IPS-15b (cell line): ENCODE data around the gene CLC.
"Not testable (repeated sequence)": the region's sequence is repeated elsewhere in the genome, so short reads cannot be mapped to it uniquely, and the experiment has no call there.

Source experiments
- H3K27me3 ChIP-seq: one replicate; pipeline ENCODE4 v1.6.1; 2013; ENCODE audit warnings: low read length; ENCODE audit not compliant: control insufficient read depth, insufficient read depth
- H3K36me3 ChIP-seq: one replicate; pipeline ENCODE4 v1.6.1; 2013; ENCODE audit warnings: low read length; ENCODE audit not compliant: control insufficient read depth, insufficient read depth
- H3K4me1 ChIP-seq: one replicate; pipeline ENCODE4 v1.6.1; 2013; ENCODE audit warnings: mild to moderate bottlenecking, low read length; ENCODE audit not compliant: control insufficient read depth, insufficient read depth
- H3K4me3 ChIP-seq: one replicate; pipeline ENCODE4 v1.5.1; 2013; ENCODE audit warnings: low read depth, low read length
- H3K9ac ChIP-seq: one replicate; pipeline ENCODE4 v1.6.1; 2013; ENCODE audit warnings: low read depth, mild to moderate bottlenecking, low read length
- H3K9me3 ChIP-seq: one replicate; pipeline ENCODE4 v1.6.1; 2013; ENCODE audit warnings: mild to moderate bottlenecking, low read length; ENCODE audit not compliant: control insufficient read depth, insufficient read depth

CLC gene

DNA sequence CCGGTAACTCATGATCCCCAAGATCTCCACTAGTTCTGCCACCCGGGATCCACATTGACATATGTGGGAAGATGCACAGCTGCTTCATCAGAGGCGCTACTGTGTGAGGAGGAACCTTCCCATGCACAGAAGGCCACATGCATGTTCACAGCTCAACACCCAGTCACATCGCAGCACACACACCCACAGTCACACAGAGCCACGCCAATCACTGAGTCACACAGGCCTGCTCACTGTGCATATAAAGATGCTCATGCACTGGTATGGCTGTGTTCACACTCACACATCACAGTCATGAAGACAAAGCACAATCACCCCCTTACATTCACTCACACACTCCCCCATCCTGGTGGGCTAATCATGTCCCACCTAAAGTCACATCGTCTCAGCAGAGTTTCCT, 9.8 kb downstream of the CLC start:
- Histone ChIP-seq H3K9me3 (no peaks in the 10 kb centered on the region), H3K4me1 (no peaks in the 10 kb centered on the region), H3K36me3 (no peaks in the 10 kb centered on the region), H3K27me3 (no peaks in the 10 kb centered on the region), H3K4me3 (no peak overlapping the region), H3K9ac (no peak overlapping the region)

DNA sequence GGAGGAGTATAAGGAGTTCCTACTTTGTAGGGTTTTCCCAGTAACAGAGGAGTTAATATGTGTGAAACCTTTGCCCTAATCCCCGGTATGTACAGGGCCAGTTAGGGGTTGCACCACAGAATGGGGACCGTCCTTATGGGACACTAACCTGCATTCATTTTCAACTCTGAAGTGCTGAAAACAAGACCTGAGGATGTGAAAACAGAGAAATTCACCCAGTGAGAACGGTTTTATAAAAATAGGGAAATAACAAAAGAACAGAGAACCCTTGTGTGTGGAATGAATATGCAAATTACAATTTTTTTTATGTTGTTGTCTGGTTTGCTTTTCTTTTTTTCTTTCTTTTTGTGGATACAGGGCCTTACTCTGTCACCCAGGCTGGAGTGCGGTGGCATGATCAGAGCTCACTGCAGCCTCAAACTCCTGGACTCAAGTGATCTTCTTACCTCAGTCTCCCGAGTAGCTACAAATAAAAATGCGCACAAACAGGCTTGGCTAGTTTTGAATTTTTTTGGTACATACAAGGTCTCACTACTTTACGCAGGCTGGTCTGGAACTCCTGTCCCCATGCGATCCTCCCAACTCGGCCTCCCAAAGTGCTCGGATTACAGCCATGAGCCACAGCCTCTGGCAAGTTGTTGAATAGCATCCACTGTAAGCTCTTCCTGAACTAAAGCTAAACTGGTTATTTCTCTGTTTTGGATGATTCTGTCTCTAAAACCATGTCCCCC, 10.6 kb downstream of the CLC start:
- Histone ChIP-seq H3K36me3 (no peaks in the 10 kb centered on the region), H3K27me3 (no peaks in the 10 kb centered on the region), H3K9ac (no peak overlapping the region), H3K9me3 (no peaks in the 10 kb centered on the region), H3K4me3 (no peak overlapping the region), H3K4me1 (no peaks in the 10 kb centered on the region)

DNA sequence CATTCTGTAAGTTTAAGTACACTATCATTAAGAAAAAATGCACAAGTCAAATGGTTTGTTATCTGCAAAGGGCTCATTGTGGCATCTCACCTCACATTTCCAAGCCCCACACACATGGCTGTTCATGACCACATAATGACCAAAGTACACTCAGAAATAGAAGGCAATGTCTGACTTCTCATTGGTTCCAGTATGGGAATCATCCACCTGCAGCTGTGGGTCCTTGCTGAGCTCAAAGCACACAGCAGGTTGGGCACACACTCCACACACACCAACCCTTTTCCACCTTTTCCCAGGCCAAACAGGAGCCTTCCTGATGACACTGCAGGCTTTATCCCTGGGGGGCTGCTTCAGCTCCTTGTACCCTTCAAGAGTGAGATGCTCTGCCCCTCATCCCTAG, 11.8 kb downstream of the CLC start:
- Histone ChIP-seq H3K4me3 (no peak overlapping the region), H3K27me3 (no peaks in the 10 kb centered on the region), H3K36me3 (no peaks in the 10 kb centered on the region), H3K4me1 (no peaks in the 10 kb centered on the region), H3K9me3 (no peaks in the 10 kb centered on the region), H3K9ac (no peak overlapping the region)

DNA sequence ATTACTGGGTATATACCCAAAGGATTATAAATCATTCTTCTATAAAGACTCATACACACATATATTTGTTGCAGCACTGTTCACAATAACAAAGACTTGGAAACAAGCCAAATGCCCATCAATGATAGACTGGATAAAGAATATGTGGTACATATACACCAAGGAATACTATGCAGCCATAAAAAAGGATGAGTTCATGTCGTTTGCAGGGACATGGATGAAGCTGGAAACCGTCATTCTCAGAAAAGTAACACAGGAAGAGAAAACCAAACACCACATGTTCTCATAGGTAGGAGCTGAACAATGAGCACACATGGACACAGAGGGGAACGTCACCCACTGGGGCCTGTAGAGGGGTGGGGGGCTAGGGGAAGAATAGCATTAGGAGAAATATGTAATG, 17.7 kb downstream of the CLC start:
- H3K4me1 ChIP-seq, H3K27me3 ChIP-seq, H3K36me3 ChIP-seq, H3K4me3 ChIP-seq, H3K9me3 ChIP-seq, H3K9ac ChIP-seq: not testable (repeated sequence)

DNA sequence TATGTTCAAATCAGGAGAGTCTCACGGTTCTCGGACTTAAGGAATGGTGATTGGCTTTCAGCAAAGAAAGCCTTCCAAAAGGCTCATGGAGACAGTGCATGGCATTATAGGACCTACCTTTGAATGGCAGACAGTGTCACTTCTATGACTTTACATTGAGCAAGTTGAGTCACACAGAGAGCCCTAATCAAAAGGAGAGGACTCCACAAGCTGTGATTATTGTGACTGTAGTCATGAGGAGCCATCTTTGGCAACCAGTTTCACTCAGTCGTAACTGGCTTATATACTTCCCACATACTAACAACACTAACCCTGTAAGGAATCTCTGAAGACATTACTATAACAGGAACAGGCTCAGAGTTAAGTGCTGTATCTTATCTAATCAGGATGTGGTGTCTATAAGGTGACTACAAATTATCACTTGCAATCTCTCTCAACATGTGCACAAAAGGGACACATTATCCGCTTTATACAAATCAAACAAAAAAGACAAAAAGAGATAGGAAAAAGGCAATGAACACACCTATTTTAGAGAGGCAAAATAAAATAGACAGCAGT, 27.4 kb downstream of the CLC start:
- no peak overlapping the region for H3K4me3 ChIP-seq
- H3K36me3 ChIP-seq = no peaks in the 10 kb centered on the region
- H3K9ac ChIP-seq = no peak overlapping the region
- no peaks in the 10 kb centered on the region for H3K4me1 ChIP-seq
- no peaks in the 10 kb centered on the region for H3K9me3 ChIP-seq
- H3K27me3 ChIP-seq = peaks cover 2% of the 10 kb centered on the region

DNA sequence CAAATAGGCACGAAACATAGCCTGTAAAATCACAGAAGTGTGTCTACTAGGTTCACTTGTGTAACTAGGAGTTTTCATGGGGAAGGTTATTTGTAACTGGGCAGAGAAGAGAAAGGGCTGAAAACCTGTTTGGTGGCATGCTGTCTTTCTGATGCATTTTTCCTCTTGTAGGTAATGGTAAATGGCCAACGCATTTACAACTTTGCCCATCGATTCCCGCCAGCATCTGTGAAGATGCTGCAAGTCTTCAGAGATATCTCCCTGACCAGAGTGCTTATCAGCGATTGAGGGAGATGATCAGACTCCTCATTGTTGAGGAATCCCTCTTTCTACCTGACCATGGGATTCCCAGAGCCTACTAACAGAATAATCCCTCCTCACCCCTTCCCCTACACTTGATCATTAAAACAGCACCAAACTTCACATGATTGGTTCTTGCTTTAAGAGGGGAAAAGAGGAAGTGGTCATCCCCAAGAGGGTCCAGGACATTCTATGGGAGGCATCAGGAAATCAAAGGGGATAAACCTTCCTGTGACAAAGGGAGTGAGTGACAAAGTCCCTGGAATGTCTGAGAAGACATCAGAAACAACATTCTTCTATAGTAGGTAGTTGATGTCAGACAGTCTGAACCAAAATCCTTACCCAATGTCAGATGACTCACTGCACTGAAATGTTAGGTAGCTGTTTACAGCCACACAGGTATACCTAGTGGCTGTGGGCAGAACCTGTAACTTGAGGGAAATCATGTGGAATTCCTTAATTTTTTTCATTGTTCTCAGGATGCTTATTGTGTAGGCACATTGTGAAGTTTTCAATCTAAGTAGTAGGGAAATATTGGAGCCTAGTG, 28.6 kb downstream of the CLC start:
- Histone ChIP-seq H3K4me3 (no peak overlapping the region), H3K27me3 (peaks cover 2% of the 10 kb centered on the region), H3K4me1 (no peaks in the 10 kb centered on the region)

DNA sequence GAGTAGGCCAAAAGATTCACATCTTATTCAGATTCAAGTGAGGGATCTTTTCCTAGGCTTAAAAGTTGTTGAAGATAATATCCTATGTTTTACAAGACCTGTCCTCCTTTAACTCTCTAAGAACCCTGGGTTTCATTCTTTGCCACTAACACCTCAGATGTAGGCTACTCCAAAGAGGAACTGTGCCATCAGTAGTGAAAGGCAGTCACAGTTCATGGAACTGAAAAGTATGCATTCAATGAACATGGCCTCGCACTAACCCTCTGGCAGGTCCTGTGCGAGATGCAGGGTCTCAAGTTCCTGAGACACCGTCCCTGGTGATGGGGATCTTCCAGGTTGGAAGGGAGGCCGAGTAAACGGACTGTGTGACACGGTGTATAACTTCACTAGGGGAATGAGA, 29.2 kb downstream of the CLC start:
- Histone ChIP-seq H3K4me3 (no peak overlapping the region), H3K9ac (no peak overlapping the region), H3K27me3 (peaks cover 2% of the 10 kb centered on the region), H3K36me3 (no peaks in the 10 kb centered on the region), H3K4me1 (no peaks in the 10 kb centered on the region), H3K9me3 (no peaks in the 10 kb centered on the region)

More for the DNA sequence above, 28.6 kb downstream of the CLC start:
- no peak overlapping the region for H3K9ac ChIP-seq
- H3K36me3 ChIP-seq = no peaks in the 10 kb centered on the region
- no peaks in the 10 kb centered on the region for H3K9me3 ChIP-seq

DNA sequence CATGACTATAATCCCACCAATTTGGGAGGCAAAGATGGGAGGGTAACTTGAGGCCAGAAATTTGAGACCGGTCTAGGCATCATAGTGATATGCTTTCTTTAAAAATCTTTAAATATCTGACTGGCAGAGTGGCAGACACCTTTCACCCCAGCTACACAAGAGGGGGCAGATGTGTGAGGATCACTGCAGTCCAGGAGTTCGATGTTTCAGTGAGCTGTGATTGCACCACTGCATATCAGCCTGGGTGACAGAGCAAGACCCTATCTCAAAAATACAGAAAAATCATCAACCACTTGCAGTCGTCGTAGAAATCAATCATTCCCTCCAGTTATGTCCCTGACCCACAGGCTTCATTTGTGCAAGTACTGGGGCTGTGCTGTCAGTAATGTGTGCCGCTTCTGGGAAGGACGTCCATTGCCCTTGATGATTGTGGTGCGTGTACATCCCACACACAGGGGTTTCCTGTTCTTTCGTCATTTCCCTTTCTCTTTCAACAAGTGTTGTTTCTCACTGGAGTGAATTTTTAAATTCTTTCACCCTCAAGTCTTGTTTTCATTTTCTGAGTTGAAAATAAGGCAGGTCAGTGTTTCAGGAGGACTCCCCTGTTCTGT, 32.1 kb downstream of the CLC start:
- Histone ChIP-seq H3K9ac (no peak overlapping the region), H3K9me3 (no peaks in the 10 kb centered on the region), H3K36me3 (no peaks in the 10 kb centered on the region), H3K4me3 (no peak overlapping the region), H3K4me1 (no peaks in the 10 kb centered on the region), H3K27me3 (peaks cover 2% of the 10 kb centered on the region)

DNA sequence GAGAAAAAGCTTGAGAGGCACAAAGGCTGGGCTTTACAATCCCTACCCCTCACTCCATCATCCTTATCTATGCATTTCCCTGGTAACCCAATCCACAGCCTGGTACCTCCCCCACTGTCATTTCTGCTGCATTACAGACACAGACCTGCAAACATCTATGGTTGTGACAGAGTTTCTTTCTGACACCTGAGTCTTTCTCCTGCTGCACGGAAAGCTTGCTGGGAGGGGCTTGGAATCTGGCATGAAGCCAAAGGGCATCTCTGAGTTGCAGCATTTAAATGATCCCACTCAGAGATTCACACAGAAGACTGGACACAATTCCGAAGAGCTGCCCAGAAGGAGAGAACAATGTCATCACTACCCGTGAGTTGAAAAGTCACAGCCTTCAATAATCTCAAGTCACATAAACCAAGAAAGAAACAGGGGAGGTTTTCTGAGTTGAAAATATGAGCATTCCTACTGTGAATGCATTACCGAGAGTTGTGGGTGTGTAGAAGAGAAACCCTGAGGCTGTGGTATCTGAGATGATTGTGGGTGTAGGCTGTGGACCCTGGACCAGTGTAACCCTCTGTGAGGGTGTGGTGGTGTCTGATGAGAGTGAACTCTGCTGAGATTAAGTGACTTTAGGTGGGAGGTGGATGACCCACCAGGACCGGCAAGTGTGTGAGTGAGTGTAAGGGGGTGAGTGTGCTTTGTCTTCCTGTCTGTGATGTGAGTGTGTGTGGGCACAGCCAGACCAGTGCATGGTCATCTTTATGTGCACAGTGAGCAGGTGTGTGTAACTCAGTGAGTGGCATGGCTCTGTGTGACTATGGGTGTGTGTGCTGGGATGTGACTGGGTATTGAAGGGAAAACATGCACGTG, 33.4 kb downstream of the CLC start, which contains the start of gene LGALS14:
Gene LGALS14, plus strand, starts transcription at position 301 of the 864 bp plus-strand sequence. Its CDS starts 48 bp downstream, at position 349.
- H3K36me3 ChIP-seq = no peaks in the 10 kb centered on the region
- H3K9ac ChIP-seq = no peak within 1 kb of the TSS
- no peaks in the 10 kb centered on the region for H3K9me3 ChIP-seq
- H3K4me3 ChIP-seq = no peak within 1 kb of the TSS
- H3K27me3 ChIP-seq = no peaks in the 10 kb centered on the region
- no peaks in the 10 kb centered on the region for H3K4me1 ChIP-seq

DNA sequence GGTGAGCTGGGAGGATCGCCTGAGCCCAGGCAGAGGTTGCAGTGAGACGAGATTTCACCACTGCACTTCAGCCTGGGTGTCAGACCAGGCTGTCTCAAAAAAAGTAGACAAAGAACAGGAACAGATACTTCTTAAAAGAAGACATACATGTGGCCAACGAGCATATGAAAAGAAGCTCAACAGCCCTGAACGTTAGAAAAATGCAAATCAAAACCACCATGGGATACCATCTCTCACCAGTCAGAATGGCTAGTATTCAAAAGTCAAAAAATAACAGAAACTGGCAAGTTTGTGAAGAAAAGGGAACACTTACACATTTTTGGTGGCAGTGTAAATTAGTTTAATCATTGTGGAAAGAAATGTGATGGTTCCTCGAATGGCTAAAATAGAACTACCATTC, 36.5 kb downstream of the CLC start:
- Histone ChIP-seq H3K27me3 (no peaks in the 10 kb centered on the region), H3K4me3 (no peak overlapping the region), H3K9me3 (no peaks in the 10 kb centered on the region), H3K9ac (no peak overlapping the region), H3K36me3 (no peaks in the 10 kb centered on the region), H3K4me1 (no peaks in the 10 kb centered on the region)

DNA sequence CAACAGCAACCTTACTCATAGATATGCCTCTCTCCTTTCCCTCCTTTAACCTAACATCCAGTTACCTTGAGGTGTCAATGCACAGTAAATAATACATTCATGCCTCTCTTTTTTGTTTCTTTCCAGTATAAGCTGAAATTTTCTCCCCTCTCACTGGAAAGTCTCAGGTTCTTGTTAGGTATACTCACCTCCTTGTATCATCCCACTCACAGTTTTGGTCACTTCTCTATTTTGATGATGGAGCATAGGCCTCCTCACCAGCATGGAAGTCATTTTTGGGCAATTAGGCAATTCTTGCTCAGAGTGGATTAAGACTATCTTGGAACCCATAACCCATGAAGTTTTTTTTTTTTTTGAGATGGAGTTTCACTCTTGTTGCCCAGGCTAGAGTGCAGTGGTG, 39.3 kb downstream of the CLC start:
- H3K4me1 ChIP-seq = no peaks in the 10 kb centered on the region
- no peaks in the 10 kb centered on the region for H3K27me3 ChIP-seq
- H3K9me3 ChIP-seq = no peaks in the 10 kb centered on the region
- H3K9ac ChIP-seq = no peak overlapping the region
- H3K36me3 ChIP-seq = no peaks in the 10 kb centered on the region
- no peak overlapping the region for H3K4me3 ChIP-seq
